ENCODE data around the gene NR3C2.
A peak's percentile ranks its signal among the peaks of the same experiment; 100 is the strongest.

The NR3C2 gene

DNA sequence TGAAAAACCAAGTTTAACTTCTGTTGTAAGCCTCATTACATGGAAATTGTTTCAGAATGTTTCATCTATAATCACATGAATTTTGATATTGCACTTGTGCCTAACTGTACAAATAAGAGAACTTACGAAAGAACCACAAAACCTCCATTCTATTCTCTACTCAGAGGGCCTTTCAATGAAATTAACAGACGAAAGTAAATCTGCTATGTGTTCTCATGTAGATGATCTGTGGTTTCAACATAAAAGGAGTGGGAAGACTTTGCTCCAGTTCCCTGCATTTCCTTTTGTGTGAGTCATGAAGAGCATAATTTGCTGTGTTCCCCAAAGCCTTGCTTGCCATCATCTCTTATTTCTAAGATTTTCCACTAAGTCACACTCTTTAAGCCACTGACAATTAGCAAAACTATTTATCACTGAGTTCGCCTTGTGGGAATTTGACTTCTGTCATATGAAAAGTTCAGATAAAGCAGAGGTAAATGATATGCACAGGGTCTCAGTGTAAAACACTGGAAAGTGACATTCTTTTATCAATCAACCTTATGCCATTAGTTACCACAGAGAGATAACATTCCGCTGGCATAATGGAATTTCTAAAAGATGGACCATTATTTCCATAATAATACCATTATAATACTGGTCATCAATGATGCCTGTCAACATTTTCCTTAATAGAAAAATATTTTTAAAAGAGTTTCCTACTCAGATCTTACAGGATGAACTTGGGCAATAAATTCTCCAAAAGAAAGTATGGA is 329.8 kb downstream of the NR3C2 start:
- TF ChIP-seq, protein P1, sequence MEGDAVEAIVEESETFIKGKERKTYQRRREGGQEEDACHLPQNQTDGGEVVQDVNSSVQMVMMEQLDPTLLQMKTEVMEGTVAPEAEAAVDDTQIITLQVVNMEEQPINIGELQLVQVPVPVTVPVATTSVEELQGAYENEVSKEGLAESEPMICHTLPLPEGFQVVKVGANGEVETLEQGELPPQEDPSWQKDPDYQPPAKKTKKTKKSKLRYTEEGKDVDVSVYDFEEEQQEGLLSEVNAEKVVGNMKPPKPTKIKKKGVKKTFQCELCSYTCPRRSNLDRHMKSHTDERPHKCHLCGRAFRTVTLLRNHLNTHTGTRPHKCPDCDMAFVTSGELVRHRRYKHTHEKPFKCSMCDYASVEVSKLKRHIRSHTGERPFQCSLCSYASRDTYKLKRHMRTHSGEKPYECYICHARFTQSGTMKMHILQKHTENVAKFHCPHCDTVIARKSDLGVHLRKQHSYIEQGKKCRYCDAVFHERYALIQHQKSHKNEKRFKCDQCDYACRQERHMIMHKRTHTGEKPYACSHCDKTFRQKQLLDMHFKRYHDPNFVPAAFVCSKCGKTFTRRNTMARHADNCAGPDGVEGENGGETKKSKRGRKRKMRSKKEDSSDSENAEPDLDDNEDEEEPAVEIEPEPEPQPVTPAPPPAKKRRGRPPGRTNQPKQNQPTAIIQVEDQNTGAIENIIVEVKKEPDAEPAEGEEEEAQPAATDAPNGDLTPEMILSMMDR (IDR thresholded peaks at IDR 0.05; ENCODE audit: control insufficient read depth, insufficient read depth, low read depth, low read length, missing control alignments), result no peak
- H3K4me3 ChIP-seq (ENCODE audit: control insufficient read depth, low read depth, low read length), result no peak overlapping the region
- peak; percentile 20 for DNase-seq (ENCODE audit: low read depth)

DNA sequence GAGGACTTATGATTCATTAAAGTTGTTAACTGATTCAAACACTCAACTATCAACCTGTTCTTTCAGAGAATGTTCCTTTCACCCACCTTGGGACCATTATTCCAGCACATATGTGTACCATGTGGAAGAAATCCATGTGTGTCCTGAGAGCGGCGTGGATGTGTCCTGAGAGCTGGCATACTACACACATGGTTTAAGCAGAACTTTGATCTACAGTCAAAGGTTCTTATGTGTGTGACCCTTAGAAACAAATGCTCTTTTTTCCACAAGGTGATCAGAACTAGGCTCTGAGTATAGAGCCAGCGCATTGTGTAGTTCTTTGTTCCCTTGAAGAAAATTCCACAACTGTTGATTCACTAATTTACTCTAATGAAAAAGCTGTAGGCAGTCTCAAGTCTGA is 332.0 kb downstream of the NR3C2 start:
- H3K4me3 ChIP-seq (ENCODE audit: control insufficient read depth, low read depth, low read length), result no peak overlapping the region
- TF ChIP-seq, protein P1 (IDR thresholded peaks at IDR 0.05; ENCODE audit: control insufficient read depth, insufficient read depth, low read depth, low read length, missing control alignments), result no peak
- DNase-seq (ENCODE audit: low read depth), result no peak

DNA sequence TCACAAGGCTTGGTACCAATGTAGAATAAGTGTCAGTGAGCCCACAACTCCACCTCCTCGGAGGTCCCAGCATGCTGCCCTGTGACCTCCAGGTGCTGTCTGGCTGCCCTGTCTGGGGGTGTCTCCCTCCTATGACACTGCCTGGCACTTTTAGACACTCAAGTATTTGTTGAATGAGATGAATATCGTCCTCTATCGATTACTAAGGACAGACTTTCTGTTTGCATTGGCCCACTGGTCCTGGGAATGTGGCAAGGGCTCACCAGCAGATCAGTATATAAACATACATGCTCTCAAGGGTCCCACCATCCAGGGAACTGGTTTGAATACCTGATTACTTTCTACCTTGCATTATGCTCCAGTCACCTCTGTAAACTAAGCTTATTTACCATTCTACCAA is 333.0 kb downstream of the NR3C2 start:
- TF ChIP-seq, protein P1 (IDR thresholded peaks at IDR 0.05; ENCODE audit: control insufficient read depth, insufficient read depth, low read depth, low read length, missing control alignments), result no peak
- no peak for DNase-seq (ENCODE audit: low read depth)

GRCh38 chr4:148108766-148109165 is 333.4 kb downstream of the NR3C2 start:
- DNase-seq (ENCODE audit: low read depth), result no peak
- TF ChIP-seq, protein P1 (IDR thresholded peaks at IDR 0.05; ENCODE audit: control insufficient read depth, insufficient read depth, low read depth, low read length, missing control alignments), result no peak
- H3K4me3 ChIP-seq (ENCODE audit: control insufficient read depth, low read depth, low read length), result no peak overlapping the region

More for the DNA sequence above, 333.0 kb downstream of the NR3C2 start:
- no peak overlapping the region for H3K4me3 ChIP-seq (ENCODE audit: control insufficient read depth, low read depth, low read length)

- TF ChIP-seq, protein P1 (IDR thresholded peaks at IDR 0.05; ENCODE audit: control insufficient read depth, insufficient read depth, low read depth, low read length, missing control alignments), result no peak
- DNase-seq (ENCODE audit: low read depth), result no peak
- no peak overlapping the region for H3K4me3 ChIP-seq (ENCODE audit: control insufficient read depth, low read depth, low read length)
These were observed 338.4 kb downstream of the NR3C2 start for GRCh38 chr4:148103597-148104355.

DNA sequence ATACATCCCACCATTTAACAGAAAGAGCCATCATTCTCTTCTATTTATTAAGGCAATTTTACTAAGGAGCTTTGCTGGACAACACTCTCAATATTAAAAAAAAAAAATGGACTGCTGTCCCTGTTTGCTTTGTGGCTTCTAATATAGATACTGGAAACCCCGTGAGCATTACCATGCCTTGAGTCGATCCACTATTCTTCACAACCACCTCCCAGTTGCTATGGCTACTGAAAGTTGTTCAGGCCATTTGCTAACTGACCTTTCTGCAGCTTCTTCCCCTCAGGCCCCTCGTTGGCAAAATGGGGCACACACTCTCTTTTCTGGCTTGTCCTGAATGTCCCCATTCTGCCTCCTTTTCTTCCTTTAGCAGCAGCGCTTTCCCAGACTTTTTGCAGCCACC is 340.4 kb downstream of the NR3C2 start:
- H3K4me3 ChIP-seq (ENCODE audit: control insufficient read depth, low read depth, low read length), result no peak overlapping the region
- TF ChIP-seq, protein P1 (IDR thresholded peaks at IDR 0.05; ENCODE audit: control insufficient read depth, insufficient read depth, low read depth, low read length, missing control alignments), result no peak
- no peak for DNase-seq (ENCODE audit: low read depth)
